Natural killer cell (primary cell): ENCODE data around the gene RRP15. TPM values are rescaled to one million over a fixed set of nuclear protein-coding genes. Genes with fewer than 3 reads are reported as not detected.

Source experiments
- ATAC-seq, 3 donors: fragments of 150-1000 bp in 2 of 3; fragments of 200-7000 bp in 1 of 3; cut with Tn5 transposase; 1 replicate in 1 of 3; 2 replicates in 2 of 3; pipeline ENCODE4 v1.10.0; 2021; ENCODE audit warnings: mild to moderate bottlenecking in 2 of 3, moderate library complexity in 2 of 3
- DNase-seq, 2 donors: peaks; one replicate each; pipeline versions ENCODE4 v3.0.0 to v3.0.0-alpha.2; 2013 to 2021; ENCODE audit warnings: mixed read lengths in 1 of 2
- H3K27ac ChIP-seq: one replicate; pipeline ENCODE4 v1.5.1; 2013; ENCODE audit warnings: mild to moderate bottlenecking, low read length
- H3K27me3 ChIP-seq: one replicate; pipeline ENCODE4 v1.6.1; 2013; ENCODE audit warnings: low read length; ENCODE audit not compliant: control insufficient read depth, insufficient read depth
- H3K36me3 ChIP-seq: one replicate; pipeline ENCODE4 v1.6.1; 2013; ENCODE audit warnings: low read length; ENCODE audit not compliant: control insufficient read depth, insufficient read depth
- H3K4me1 ChIP-seq: one replicate; pipeline ENCODE4 v1.6.1; 2013; ENCODE audit warnings: low read length; ENCODE audit not compliant: control insufficient read depth, insufficient read depth
- H3K4me3 ChIP-seq: one replicate; pipeline ENCODE4 v1.5.1; 2013; ENCODE audit warnings: low read length
- H3K9me3 ChIP-seq: one replicate; pipeline ENCODE4 v1.6.1; 2013; ENCODE audit warnings: low read length; ENCODE audit not compliant: control insufficient read depth, insufficient read depth
- H3K27ac Mint-ChIP-seq, 2 donors: one replicate each; pipeline ENCODE4 v1.8.0; 2022; ENCODE audit warnings: mild to moderate bottlenecking in 2 of 2, mixed read lengths in 2 of 2, moderate library complexity in 1 of 2
- H3K27me3 Mint-ChIP-seq, 2 donors: one replicate each; pipeline ENCODE4 v1.8.0; 2022; ENCODE audit warnings: low read depth in 2 of 2, mixed read lengths in 2 of 2
- H3K36me3 Mint-ChIP-seq: one replicate; pipeline ENCODE4 v1.8.0; 2022; ENCODE audit warnings: mixed read lengths
- H3K4me1 Mint-ChIP-seq, 2 donors: one replicate each; pipeline ENCODE4 v1.8.0; 2022; ENCODE audit warnings: mixed read lengths in 2 of 2
- H3K4me3 Mint-ChIP-seq: one replicate; pipeline ENCODE4 v1.8.0; 2022; ENCODE audit warnings: mild to moderate bottlenecking, moderate library complexity, mixed read lengths
- H3K9me3 Mint-ChIP-seq, 2 donors: one replicate each; pipeline ENCODE4 v1.8.0; 2022; ENCODE audit warnings: mixed read lengths in 2 of 2
- WGBS: methylation state at CpG from one replicate; pipeline ENCODE4 v1.1.7; 2013; ENCODE audit warnings: missing lambda C conversion rate; ENCODE audit not compliant: insufficient coverage; 5-methylcytosine and 5-hydroxymethylcytosine counted together
- intact Hi-C: fragments of 100-400 bp; cut with micrococcal nuclease; formaldehyde crosslinking; loops from one replicate; pipeline ENCODE4 v1.14.2; 2022
- total RNA-seq, 4 donors: library from RNA; stranded (reverse); fragments of 120-200 nt in 1 of 4; gene quantifications; one replicate each; pipeline versions ENCODE4 v1.2.3 to v1.2.4, GENCODE V29; 2013 to 2022
- TF ChIP-seq, protein P1 (sequence below): fragments of 200-600 bp; IDR thresholded peaks from one replicate; pipeline ENCODE4 v1.8.0; 2022; ENCODE audit warnings: antibody characterized with exemption

Gene RRP15
- total RNA-seq, 3 donors from 2014 or later (not counting 1 experiment from before 2014, with no cell fraction given): 9.2 to 15.3 (median 13.3) TPM

DNA sequence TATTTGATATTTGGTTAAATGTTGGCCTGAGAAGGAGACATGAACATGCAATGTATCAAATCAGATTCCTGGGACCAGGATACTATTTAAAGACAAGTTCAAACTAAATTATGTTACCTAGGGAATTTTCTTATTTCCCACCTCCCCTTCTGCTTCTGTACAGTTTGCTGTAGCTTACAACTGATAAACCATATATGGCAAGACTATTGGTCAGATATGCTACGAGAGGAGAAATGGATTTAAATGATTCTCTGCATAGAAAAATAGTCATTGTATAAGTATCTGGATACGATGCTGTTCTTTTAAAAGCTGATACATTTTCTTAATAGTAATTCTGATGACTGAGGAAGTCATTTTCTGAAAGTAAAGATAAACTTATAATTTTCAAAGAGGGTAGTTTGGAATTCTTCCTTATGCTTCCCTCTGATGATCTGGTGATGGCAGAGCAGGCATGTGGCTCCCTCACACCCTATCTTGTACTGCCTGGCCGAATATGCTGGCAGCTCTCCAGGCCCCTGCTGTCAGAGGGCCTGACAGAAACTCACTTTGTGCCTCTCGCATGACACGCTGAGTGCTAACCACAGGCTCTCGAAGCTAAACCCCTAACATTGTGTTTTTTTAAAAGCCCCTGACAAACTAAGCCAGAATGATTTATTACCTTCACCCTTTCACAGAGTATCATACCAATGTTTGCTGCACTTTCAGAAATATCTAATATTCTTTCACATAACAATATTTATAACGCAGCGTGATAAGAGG lies 19.4 kb downstream of the RRP15 start:
- no peaks in the 10 kb centered on the region for H3K9me3 ChIP-seq
- peak in 1 of 3 donors; percentile 43 for ATAC-seq

DNA sequence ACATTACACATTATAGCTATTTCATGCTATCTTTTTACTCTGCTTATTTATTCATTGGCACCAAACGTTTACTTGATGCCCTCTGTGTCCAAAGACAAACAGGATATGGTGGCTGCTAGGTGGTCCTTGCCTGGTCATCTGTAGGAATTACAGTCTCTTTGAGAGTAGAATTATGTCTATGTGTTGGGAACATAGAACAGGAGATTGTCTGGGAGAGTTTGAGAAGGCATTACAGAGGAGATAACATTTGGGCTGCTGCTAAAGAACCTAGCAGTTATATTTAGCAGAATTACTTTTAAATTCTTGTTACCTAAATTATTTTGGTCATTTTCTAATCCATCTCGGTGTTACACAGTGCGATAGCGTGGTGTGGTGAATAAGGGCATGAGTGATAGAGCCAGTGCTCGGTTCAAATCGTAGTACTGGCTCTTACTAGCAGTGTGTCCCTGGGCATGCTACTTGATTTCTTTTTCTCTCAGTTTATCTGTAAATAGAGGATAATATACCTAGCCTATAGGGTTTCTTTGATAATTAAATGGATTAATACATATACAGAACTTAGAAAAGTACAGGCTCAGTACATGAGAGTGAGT lies 20.5 kb downstream of the RRP15 start:
- peak overlapping the region in 1 of 2 donors; percentile 24 for H3K27ac Mint-ChIP-seq
- TF ChIP-seq, protein P1, sequence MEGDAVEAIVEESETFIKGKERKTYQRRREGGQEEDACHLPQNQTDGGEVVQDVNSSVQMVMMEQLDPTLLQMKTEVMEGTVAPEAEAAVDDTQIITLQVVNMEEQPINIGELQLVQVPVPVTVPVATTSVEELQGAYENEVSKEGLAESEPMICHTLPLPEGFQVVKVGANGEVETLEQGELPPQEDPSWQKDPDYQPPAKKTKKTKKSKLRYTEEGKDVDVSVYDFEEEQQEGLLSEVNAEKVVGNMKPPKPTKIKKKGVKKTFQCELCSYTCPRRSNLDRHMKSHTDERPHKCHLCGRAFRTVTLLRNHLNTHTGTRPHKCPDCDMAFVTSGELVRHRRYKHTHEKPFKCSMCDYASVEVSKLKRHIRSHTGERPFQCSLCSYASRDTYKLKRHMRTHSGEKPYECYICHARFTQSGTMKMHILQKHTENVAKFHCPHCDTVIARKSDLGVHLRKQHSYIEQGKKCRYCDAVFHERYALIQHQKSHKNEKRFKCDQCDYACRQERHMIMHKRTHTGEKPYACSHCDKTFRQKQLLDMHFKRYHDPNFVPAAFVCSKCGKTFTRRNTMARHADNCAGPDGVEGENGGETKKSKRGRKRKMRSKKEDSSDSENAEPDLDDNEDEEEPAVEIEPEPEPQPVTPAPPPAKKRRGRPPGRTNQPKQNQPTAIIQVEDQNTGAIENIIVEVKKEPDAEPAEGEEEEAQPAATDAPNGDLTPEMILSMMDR: no peak
- intact Hi-C loops: no loop called here
- H3K4me3 Mint-ChIP-seq: no peak overlapping the region
- Histone ChIP-seq H3K9me3 (no peaks in the 10 kb centered on the region), H3K4me3 (no peak overlapping the region), H3K36me3 (peaks cover 29% of the 10 kb centered on the region), H3K4me1 (no peaks in the 10 kb centered on the region), H3K27me3 (no peaks in the 10 kb centered on the region), H3K27ac (no peak overlapping the region)
- no peaks in the 10 kb centered on the region for H3K9me3 Mint-ChIP-seq
- no peak for ATAC-seq
- WGBS: 90% methylated on average over 6 of the region's 6 CpGs
- peaks cover 0 to 12% of the 10 kb centered on the region in 2 donors for H3K4me1 Mint-ChIP-seq
- DNase-seq: no peak
- H3K36me3 Mint-ChIP-seq: peaks cover 11% of the 10 kb centered on the region
- H3K27me3 Mint-ChIP-seq: no peaks in the 10 kb centered on the region

More for the DNA sequence above, 19.4 kb downstream of the RRP15 start:
- H3K4me1 ChIP-seq: no peaks in the 10 kb centered on the region
- H3K27me3 ChIP-seq: no peaks in the 10 kb centered on the region
- no peak overlapping the region for H3K27ac ChIP-seq
- intact Hi-C loops: no loop called here
- TF ChIP-seq, protein P1: no peak
- Mint-ChIP-seq H3K9me3 (no peaks in the 10 kb centered on the region), H3K36me3 (peaks cover 11% of the 10 kb centered on the region), H3K27me3 (no peaks in the 10 kb centered on the region), H3K4me3 (no peak overlapping the region), H3K4me1 (peaks cover 0 to 12% of the 10 kb centered on the region in 2 donors), H3K27ac (peak overlapping the region in 1 of 2 donors; percentile 24)
- H3K4me3 ChIP-seq: no peak overlapping the region
- no peak for DNase-seq
- H3K36me3 ChIP-seq: peaks cover 26% of the 10 kb centered on the region
- 40% methylated on average over 8 of the region's 8 CpGs for WGBS

- TF ChIP-seq, protein P1: no peak
- Mint-ChIP-seq H3K27me3 (no peaks in the 10 kb centered on the region), H3K4me3 (no peak overlapping the region), H3K27ac (no peak overlapping the region), H3K36me3 (peaks cover 5% of the 10 kb centered on the region), H3K9me3 (no peaks in the 10 kb centered on the region), H3K4me1 (no peaks in the 10 kb centered on the region)
- DNase-seq (no peak), ATAC-seq (no peak)
- Histone ChIP-seq H3K4me3 (no peak overlapping the region), H3K27me3 (no peaks in the 10 kb centered on the region), H3K27ac (no peak overlapping the region), H3K36me3 (peaks cover 11% of the 10 kb centered on the region), H3K9me3 (no peaks in the 10 kb centered on the region), H3K4me1 (no peaks in the 10 kb centered on the region)
- intact Hi-C loops: no loop called here
- 84% methylated on average over 2 of the region's 2 CpGs for whole genome bisulfite sequencing
Measured at GRCh38 chr1:218312509-218312908, 27.4 kb downstream of the RRP15 start.
